PC-9 (cell line): ENCODE results near the gene WBP2. TPM values are rescaled to one million over a fixed set of nuclear protein-coding genes. Genes with fewer than 3 reads are reported as not detected.

Experiments
- BruUV-seq: library from RNA; stranded (reverse); fragments of 400-500 nt; replicated peaks from 2 replicates; lab custom pipeline; 2021; lab: Mats Ljungman, UMichigan
- CTCF ChIA-PET: fragments of 300-600 bp; sonication (Branson Sonifier 250); formaldehyde crosslinking; loops from one replicate; lab custom pipeline; 2022; ENCODE audit warnings: antibody characterized with exemption; lab: Charles Lee
- POLR2A ChIA-PET: fragments of 300-600 bp; sonication (Branson Sonifier 250); formaldehyde crosslinking; loops from one replicate; lab custom pipeline; 2022; ENCODE audit warnings: antibody characterized with exemption; ENCODE audit not compliant: unreplicated experiment; lab: Charles Lee
- DNase-seq, 2 experiments: peaks; one replicate each; pipeline versions ENCODE4 v3.0.0 to v3.0.0-alpha.2; 2015 to 2022; ENCODE audit warnings: mixed read lengths in 1 of 2
- H2AFZ ChIP-seq: fragments of 200-600 bp; sonication (generic); 2 replicates; pipeline ENCODE4 v1.8.1; 2017; ENCODE audit warnings: antibody characterized with exemption
- H3F3A ChIP-seq: fragments of 200-600 bp; sonication (generic); 2 replicates; pipeline ENCODE4 v1.8.1; 2017; ENCODE audit warnings: antibody characterized with exemption, mild to moderate bottlenecking, low read depth; ENCODE audit not compliant: insufficient read depth
- H3K27ac ChIP-seq: fragments of 200-600 bp; sonication (generic); 2 replicates; pipeline ENCODE4 v1.6.1; 2016; ENCODE audit warnings: mixed run types
- H3K27me3 ChIP-seq: fragments of 200-600 bp; sonication (generic); 2 replicates; pipeline ENCODE4 v1.6.1; 2016; ENCODE audit warnings: low read depth, mixed run types; ENCODE audit not compliant: insufficient read depth
- H3K36me3 ChIP-seq: fragments of 200-600 bp; sonication (generic); 2 replicates; pipeline ENCODE4 v1.6.1; 2016; ENCODE audit warnings: low read depth, mixed run types
- H3K4me1 ChIP-seq: fragments of 200-600 bp; sonication (generic); replicated peaks from 2 replicates; pipeline ENCODE4 v1.6.1; 2016; ENCODE audit warnings: mixed run types; ENCODE audit not compliant: insufficient read depth
- H3K4me2 ChIP-seq: fragments of 200-600 bp; sonication (generic); 2 replicates; pipeline ENCODE4 v1.6.1; 2017; ENCODE audit warnings: mixed run types
- H3K4me3 ChIP-seq: fragments of 200-600 bp; sonication (generic); 2 replicates; pipeline ENCODE4 v1.6.1; 2016; ENCODE audit warnings: mixed run types
- H3K79me2 ChIP-seq: fragments of 200-600 bp; sonication (generic); 2 replicates; pipeline ENCODE4 v1.6.1; 2017; ENCODE audit warnings: low read depth, mixed run types
- H3K9me2 ChIP-seq: fragments of 200-600 bp; sonication (generic); 2 replicates; pipeline ENCODE4 v1.8.1; 2017; ENCODE audit warnings: mild to moderate bottlenecking; ENCODE audit not compliant: insufficient read depth
- H3K9me3 ChIP-seq: fragments of 200-600 bp; sonication (generic); 2 replicates; pipeline ENCODE4 v1.8.1; 2016; ENCODE audit warnings: low read depth; ENCODE audit not compliant: insufficient read depth
- H4K20me1 ChIP-seq: fragments of 200-600 bp; sonication (generic); 2 replicates; pipeline ENCODE4 v1.8.1; 2017; ENCODE audit not compliant: insufficient read depth
- CTCF ChIP-seq: fragments of 200-600 bp; sonication (generic); conservative IDR thresholded peaks from 2 replicates; pipeline ENCODE4 v1.6.1; 2017; ENCODE audit warnings: mixed run types, antibody characterized with exemption, mild to moderate bottlenecking, moderate library complexity
- EZH2 ChIP-seq: fragments of 200-600 bp; sonication (generic); IDR thresholded peaks from 2 replicates; pipeline ENCODE4 v1.8.0; 2017; ENCODE audit warnings: antibody characterized with exemption, low read depth
- intact Hi-C: fragments of 100-400 bp; cut with micrococcal nuclease; formaldehyde crosslinking; loops from one replicate; pipeline ENCODE4 v1.10.0; 2022; ENCODE audit not compliant: unreplicated experiment
- total RNA-seq: library from RNA; stranded (reverse); gene quantifications from 2 replicates; pipeline ENCODE4 v1.2.3, GENCODE V29; 2021

WBP2 gene
- total RNA-seq, 1 experiment from 2014 or later, result 159 TPM

- Histone ChIP-seq H3K79me2 (no peaks in the 10 kb centered on the region), H3K9me3 (no peaks in the 10 kb centered on the region), H3K4me3 (no peak overlapping the region), H3K9me2 (no peaks in the 10 kb centered on the region), H3K4me2 (no peak overlapping the region), H3F3A (peaks cover 28% of the 10 kb centered on the region; the same call in 1 of the 2 replicates), H3K27me3 (no peaks in the 10 kb centered on the region), H3K36me3 (no peaks in the 10 kb centered on the region), H3K4me1 (no peaks in the 10 kb centered on the region), H4K20me1 (no peaks in the 10 kb centered on the region), H2AFZ (no peak overlapping the region), H3K27ac (peak overlapping the region; percentile 12; the same call in 1 of the 2 replicates)
- no peak for DNase-seq
- ChIA-PET POLR2A (interaction anchor here (0.9 kb wide), 1 partner anchor 19 kb away, joined by 4 read pairs; no protein-coding TSS in a partner anchor), CTCF (interaction anchor here (0.8 kb wide), 1 partner anchor 44 kb away, joined by 3 read pairs; no protein-coding TSS in a partner anchor)
- BruUV-seq, result no TSS peak
- intact Hi-C loops, result no loop called here
- no peak for TF ChIP-seq CTCF
- no peak for TF ChIP-seq EZH2
These were observed 28.4 kb downstream of the WBP2 start for GRCh38 chr17:75826561-75827307.

GRCh38 chr17:75825748-75826370 lies 29.3 kb downstream of the WBP2 start:
- POLR2A ChIA-PET, result interaction anchor here (0.6 kb wide), 1 partner anchor 13 kb away, joined by 5 read pairs; no protein-coding TSS in a partner anchor
- intact Hi-C loops, result no loop called here

More at GRCh38 chr17:75825748-75826370, 29.3 kb downstream of the WBP2 start:
- Histone ChIP-seq H3K27ac (no peak overlapping the region), H3K4me1 (no peaks in the 10 kb centered on the region), H3K79me2 (no peaks in the 10 kb centered on the region), H2AFZ (no peak overlapping the region), H3K9me3 (no peaks in the 10 kb centered on the region), H3K4me2 (no peak overlapping the region), H3K9me2 (no peaks in the 10 kb centered on the region), H3K27me3 (no peaks in the 10 kb centered on the region), H3K4me3 (no peak overlapping the region), H4K20me1 (no peaks in the 10 kb centered on the region), H3K36me3 (no peaks in the 10 kb centered on the region), H3F3A (peaks cover 28% of the 10 kb centered on the region; the same call in 1 of the 2 replicates)
- no peak for DNase-seq
- CTCF ChIA-PET, result interaction anchor here (0.6 kb wide), 1 partner anchor 50 kb away, joined by 3 read pairs; no protein-coding TSS in a partner anchor
- TF ChIP-seq EZH2 (no peak), CTCF (no peak)
- no TSS peak for BruUV-seq
